Nephron progenitor cell (in vitro differentiated cells): ENCODE data around the gene TJAP1.

Experiments
- DNase-seq: peaks from one replicate; pipeline ENCODE4 v3.0.0; 2021
- H3K27ac Mint-ChIP-seq: 2 replicates; pipeline ENCODE4 v1.8.0; 2021; ENCODE audit warnings: mild to moderate bottlenecking, moderate library complexity, mixed read lengths
- H3K27me3 Mint-ChIP-seq: 2 replicates; pipeline ENCODE4 v1.8.0; 2021; ENCODE audit warnings: mild to moderate bottlenecking, low read depth, mixed read lengths; ENCODE audit not compliant: poor library complexity
- H3K36me3 Mint-ChIP-seq: 2 replicates; pipeline ENCODE4 v1.8.0; 2021; ENCODE audit warnings: low read depth, mixed read lengths
- H3K4me1 Mint-ChIP-seq: 2 replicates; pipeline ENCODE4 v1.8.0; 2021; ENCODE audit warnings: mixed read lengths
- H3K4me3 Mint-ChIP-seq: 2 replicates; pipeline ENCODE4 v1.8.0; 2021; ENCODE audit warnings: mild to moderate bottlenecking, moderate library complexity, mixed read lengths
- H3K9me3 Mint-ChIP-seq: 2 replicates; pipeline ENCODE4 v1.8.0; 2021; ENCODE audit warnings: mild to moderate bottlenecking, moderate library complexity, mixed read lengths
- CTCF ChIP-seq: fragments of 200-600 bp; sonication (generic); IDR thresholded peaks from 2 replicates; pipeline ENCODE4 v1.5.0; 2021; ENCODE audit warnings: antibody characterized with exemption

The TJAP1 gene

DNA sequence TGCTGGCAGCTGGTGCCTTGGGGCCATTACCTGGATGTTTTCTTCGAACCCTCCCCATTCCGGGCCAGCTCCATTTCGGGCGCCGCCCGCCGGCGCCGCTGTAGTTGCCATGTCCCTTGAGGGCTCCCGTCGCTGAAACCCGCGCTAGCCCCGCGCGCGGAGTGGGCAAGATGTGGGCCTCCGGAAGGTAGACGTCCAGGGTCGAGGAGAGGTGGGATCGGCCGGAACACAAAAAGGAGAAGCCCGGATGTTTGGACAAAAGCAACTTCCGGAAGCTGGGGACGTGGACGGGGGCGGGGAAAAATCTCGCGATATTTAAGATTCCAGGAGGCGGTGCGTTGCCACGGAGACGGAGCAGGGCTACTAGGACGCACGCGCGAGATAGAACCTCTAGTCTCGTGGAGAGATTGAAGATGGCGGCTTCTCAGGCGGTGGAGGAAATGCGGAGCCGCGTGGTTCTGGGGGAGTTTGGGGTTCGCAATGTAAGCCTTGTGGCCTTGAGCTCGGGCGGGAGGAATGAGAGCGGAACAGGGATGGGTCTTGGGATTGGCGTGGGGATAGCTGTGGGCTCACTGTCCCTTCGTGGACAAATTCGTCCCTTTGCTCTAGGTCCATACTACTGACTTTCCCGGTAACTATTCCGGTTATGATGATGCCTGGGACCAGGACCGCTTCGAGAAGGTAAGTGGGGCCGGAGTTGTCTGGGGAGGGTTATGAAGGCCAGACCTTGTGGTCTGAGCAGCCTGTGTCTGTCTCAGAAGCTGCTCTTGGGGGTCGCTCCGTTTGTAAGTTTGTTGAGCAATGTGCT lies 39.5 kb downstream of the TJAP1 start, which contains the start of the genes POLR1C and YIPF3:
Gene POLR1C, plus strand, starts transcription at position 393 of the 808 bp plus-strand sequence. Its CDS starts 21 bp downstream, at position 414.
Gene YIPF3, minus strand, starts transcription at position 230 of the 808 bp plus-strand sequence. Its CDS starts 119 bp downstream, at position 111.
- H3K27ac Mint-ChIP-seq = peak within 1 kb of the TSS; percentile 64
- no peak within 1 kb of the TSS for H3K4me3 Mint-ChIP-seq
- peaks cover 34% of the 10 kb centered on the region for H3K36me3 Mint-ChIP-seq
- peaks cover 16% of the 10 kb centered on the region for H3K4me1 Mint-ChIP-seq
- H3K9me3 Mint-ChIP-seq = no peaks in the 10 kb centered on the region
- H3K27me3 Mint-ChIP-seq = no peaks in the 10 kb centered on the region
- DNase-seq = peak; percentile 95
- TF ChIP-seq CTCF = no peak

DNA sequence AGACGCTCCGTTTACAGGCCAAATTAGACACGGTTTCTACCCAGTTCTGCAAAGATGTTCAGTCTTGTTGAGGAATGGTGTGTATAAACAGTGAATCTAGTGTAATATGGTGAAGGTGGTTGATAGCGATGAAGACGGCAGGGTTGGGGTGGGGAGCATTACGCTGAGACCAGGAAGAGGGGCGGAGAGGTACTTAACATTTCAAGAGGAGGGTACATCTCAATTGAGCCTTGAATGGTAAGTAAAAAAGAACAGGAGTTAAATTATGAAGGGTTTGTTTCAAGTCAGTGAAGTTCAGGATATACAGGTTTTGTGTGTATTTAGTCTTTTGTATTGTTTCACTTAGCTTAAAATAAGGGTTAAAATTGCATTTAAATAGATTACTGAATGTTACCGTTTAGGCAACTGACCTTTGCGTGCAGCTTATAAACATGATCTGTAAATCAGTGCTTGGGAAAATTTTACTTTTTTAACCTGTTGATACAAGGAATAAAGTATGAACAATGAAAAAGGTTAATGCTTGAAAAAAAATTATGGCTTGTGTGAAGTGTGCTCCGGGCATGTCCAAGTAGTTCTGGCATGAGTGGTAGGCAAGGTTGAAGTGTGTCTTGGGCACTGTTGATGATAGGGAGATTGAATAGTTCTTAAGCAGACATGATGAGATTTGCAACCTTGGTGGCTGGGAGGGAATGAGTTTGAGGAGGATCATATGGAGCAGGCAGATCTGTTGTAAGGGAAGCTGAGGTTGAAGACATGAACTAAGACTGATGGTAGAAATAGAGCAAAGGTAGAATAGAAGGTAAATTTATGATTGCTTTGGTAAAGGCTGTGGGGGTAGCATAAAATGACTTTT lies 40.4 kb downstream of the TJAP1 start:
- no peak for TF ChIP-seq CTCF
- Mint-ChIP-seq H3K27me3 (no peaks in the 10 kb centered on the region), H3K4me1 (peaks cover 16% of the 10 kb centered on the region), H3K27ac (no peak overlapping the region), H3K9me3 (no peaks in the 10 kb centered on the region), H3K36me3 (peaks cover 34% of the 10 kb centered on the region), H3K4me3 (no peak overlapping the region)
- no peak for DNase-seq

DNA sequence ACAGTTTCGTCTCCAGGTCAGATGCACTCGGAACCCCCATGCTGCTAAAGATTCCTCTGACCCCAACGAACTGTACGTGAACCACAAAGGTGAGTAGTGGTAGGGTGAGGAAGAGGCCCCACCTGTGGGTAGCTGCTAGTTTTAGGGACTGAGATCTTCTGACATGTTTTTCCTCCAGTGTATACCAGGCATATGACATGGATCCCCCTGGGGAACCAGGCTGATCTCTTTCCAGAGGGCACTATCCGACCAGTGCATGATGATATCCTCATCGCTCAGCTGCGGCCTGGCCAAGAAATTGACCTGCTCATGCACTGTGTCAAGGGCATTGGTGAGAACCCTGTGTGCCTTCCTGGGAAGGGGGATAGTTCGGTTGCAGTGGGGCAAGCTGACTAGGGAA lies 42.7 kb downstream of the TJAP1 start:
- H3K27ac Mint-ChIP-seq = no peak overlapping the region

DNA sequence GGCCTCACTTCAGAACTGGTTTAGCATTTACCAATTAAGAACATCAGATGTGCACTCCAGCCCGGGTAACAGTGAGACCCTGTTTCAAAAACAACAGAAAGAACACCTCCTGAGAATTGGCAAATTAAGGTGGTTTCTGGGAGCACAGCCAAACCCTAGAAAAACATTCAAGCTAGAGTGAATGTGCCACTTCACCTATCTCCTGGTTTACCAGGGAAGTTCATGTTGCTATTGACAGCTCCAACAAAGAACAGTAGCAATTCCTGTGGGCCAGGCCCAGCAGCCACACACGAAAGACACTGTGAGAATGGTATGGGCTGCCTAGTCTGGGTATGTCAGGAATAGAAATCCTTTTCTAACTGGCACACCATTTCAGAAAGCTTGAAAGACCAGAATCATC lies 44.5 kb downstream of the TJAP1 start:
- Mint-ChIP-seq H3K36me3 (peaks cover 49% of the 10 kb centered on the region), H3K4me1 (no peaks in the 10 kb centered on the region), H3K9me3 (no peaks in the 10 kb centered on the region), H3K27ac (no peak overlapping the region), H3K4me3 (no peak overlapping the region), H3K27me3 (no peaks in the 10 kb centered on the region)
- DNase-seq = no peak
- TF ChIP-seq CTCF = no peak

More for the DNA sequence above, 42.7 kb downstream of the TJAP1 start:
- Mint-ChIP-seq H3K4me3 (no peak overlapping the region), H3K9me3 (no peaks in the 10 kb centered on the region), H3K4me1 (peaks cover 14% of the 10 kb centered on the region), H3K27me3 (no peaks in the 10 kb centered on the region), H3K36me3 (peaks cover 42% of the 10 kb centered on the region)
- no peak for DNase-seq
- no peak for TF ChIP-seq CTCF

DNA sequence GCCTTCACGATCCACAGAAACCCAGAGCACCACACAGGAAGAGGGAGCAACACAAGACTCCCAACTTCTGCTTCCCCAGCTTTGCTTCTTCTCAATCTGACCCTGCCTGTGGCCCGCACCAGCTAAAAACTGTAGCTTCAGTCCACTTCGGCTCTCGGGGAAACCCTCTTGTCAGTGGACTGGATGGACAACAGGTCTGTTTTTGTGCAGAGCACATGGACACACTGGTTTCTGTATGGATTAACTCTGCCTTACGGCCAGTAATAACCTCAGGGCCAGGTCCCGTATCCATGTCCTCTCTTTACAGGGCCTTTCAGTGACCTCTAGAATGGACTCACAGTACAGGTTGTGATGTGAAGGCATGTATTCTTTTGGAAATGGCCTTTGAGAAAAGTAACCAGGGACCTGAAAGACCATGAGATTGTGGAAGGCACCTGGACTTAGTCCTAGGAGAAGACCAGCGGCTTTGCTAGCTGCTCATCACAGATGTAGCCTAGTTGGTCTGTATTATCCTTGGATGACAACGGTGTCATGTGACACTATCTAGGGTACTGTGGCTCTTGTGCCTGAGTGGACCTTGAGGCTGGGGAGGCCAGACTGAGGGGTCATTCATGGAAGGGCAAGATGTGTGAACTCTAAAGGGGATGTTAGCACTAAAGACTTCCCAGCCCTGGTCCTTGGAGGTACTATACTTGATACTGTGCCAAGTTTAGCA lies 45.3 kb downstream of the TJAP1 start:
- Mint-ChIP-seq H3K9me3 (no peaks in the 10 kb centered on the region), H3K27ac (no peak overlapping the region), H3K4me3 (no peak overlapping the region), H3K36me3 (peaks cover 58% of the 10 kb centered on the region), H3K27me3 (no peaks in the 10 kb centered on the region), H3K4me1 (no peaks in the 10 kb centered on the region)
- TF ChIP-seq CTCF = no peak
- no peak for DNase-seq
